ENCODE measurements around the gene ANXA6.

The ANXA6 gene

DNA sequence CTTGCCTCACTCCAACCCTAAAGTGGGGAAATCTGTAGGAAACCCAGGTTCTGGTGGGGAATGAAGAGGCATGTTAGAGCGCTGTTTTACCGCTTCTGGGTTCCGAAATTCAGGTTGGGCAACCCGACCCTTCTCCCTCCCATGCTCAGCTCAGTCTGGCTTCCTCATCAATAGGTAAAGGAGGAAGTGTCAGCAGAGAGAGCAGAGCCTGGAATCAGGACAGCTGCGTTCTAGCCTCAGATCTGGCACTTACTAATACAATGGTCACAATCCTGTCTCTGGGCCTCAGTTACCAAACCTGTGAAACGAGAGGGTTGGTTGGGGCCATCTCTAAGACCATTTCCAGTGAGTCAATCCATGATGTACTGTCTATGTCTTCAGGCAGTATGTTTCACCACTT is 60.5 kb downstream of the ANXA6 start:
- DNase-seq, result peak in 1 of 2 experiments; percentile 42

DNA sequence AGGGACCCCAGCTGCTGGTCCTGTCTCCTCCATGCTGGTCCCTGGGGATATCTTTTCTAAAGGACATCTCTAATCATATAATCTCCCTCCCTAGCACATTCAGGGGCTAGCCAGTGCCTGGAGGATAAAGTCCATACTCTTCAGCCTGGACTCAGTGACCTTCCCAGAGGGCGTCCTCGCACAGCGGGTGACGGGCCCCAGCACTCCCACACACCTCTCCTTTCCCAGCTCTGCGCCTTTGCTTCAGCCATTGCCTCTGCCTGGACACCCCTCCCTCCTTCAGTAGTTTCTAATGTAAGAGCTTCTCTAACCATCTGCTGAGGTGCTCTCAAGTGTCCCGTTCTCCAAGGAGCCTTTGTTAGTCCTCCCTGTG is 61.6 kb downstream of the ANXA6 start:
- peak; percentile 25 to 72 for DNase-seq

DNA sequence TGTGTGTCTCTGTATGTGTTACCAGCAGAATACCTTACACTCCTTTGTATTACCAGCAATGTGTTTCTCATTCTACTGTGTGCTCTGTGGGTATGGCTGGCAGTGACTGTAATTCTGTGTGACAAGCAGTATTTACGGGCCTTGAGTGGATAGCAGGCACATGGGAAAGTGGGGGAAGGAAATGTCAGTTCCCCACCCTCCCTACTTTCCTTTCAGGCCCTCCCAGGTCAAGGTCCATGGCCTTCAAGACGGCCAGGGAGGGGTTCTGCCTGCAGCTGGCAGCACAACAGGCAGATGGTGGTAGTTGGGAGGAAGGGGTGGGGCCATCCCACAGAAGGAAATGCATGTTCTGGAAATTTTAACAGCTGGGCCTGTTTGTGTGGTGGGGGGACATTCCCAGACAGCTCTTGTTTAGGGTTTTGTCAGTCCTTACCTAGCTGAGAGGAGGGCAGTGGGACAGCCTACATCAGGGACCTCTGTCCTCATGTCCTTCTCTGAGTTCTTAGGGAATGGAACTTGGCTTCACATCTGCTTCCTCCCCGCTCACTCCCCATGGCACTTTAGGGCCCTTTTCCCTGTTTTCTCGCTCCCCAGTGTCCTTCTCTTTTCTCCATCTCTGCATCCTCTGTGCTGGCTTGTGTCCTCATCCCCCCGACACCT is 62.1 kb downstream of the ANXA6 start:
- peak; percentile 41 to 81 for DNase-seq

DNA sequence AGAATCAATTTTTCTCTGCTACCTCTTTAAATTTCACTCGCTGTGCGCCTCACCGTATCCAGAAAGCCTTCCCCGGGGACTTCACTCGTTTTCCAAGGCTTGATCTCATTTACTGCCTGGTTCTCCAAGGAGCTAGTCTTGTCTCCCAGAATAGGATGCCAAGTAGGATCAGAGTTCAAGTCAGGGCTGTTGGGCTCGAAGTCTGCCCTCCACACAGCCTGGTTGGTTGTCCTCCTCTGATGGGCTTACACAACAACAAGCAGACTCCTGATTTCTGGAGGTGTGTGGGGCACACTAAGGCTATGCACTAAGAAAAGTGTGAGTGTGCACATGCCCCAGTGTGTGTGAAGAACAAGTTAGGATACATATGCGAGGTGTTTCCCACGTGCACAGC is 62.7 kb downstream of the ANXA6 start:
- DNase-seq, result no peak

GRCh38 chr5:151094030-151094851 is 63.3 kb downstream of the ANXA6 start:
- no peak for DNase-seq

- no peak for DNase-seq
Measured at GRCh38 chr5:151093476-151093889, 64.1 kb downstream of the ANXA6 start.

GRCh38 chr5:151092762-151093161 is 64.8 kb downstream of the ANXA6 start:
- peak in 1 of 2 experiments; percentile 51 for DNase-seq

DNA sequence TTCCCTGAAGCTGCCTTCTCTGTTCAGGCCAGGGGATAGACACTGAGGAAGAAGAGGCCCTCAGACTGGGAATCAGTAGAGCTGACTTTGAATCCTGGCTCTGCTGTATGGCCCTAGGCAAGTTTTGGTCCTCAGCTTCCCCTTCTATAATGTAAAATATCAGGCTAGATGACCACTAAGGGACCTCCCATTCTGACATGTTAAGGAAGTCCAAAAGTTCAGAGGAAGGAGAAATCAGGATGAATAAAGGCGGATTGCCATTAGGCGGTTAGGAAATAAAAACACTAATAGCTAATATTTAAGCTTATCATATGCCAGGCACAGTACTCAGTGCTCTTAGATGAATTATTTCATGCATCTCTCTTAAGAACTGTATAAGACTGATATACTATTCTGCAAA is 67.9 kb downstream of the ANXA6 start:
- no peak for DNase-seq

- peak in 1 of 2 experiments; percentile 4 for DNase-seq
Measured at GRCh38 chr5:151088986-151089385, 68.6 kb downstream of the ANXA6 start.

- no peak for DNase-seq
Measured at GRCh38 chr5:151087486-151087885, 70.1 kb downstream of the ANXA6 start.

DNA sequence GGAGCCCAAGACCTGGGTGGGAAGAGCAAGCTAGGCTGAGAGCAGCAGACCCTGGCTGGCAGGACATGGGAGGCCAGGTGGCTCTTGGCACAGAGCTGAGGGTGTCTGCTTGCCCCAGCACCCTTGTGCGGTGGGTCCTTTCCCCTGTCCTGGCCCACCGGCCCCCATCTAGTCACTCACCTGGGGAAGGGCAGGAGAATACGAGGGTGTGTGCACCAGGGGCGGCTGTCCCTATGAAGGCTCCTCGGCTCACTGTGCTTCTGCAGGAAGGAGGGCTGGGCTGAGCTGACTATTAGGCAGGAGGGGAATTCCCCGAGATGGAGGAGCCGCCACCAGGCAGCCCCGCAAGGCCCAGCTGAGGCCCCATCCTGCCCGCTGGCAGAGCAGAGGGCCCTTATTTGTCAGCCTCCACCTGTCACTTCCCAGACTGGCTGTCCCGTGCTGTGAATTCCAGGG is 70.6 kb downstream of the ANXA6 start:
- peak in 1 of 2 experiments; percentile 27 for DNase-seq

DNA sequence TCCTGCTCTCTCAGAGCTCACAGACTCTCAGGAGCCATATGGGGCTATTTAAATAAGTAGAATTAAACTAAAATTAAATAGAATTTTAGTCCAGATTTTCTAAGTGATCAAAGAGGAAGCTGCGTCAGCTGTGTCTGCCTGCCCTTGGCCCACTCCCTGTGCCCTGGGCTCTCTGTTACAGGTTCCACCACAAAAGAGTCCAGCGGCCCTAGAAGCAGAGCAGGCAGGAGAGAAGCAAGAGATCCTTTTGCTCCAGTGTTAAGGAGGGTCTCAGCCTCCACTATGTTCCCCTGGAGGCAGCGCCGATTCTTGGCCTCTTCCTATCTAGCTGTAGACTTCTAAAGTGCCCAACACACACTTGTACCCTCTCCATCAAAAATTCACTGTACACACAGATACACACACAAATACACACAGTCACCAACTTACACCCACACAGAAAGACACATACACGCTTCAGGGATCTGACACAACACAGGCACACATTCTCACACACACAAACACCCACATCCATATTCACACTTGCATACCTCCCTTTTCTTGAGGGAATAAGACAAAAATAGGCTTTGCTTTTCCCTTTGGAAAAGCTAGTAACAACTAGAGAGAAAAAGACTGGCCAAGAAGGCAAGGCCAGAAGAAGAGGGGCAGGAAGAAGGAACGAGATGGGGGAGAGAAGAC is 71.2 kb downstream of the ANXA6 start:
- no peak for DNase-seq

DNA sequence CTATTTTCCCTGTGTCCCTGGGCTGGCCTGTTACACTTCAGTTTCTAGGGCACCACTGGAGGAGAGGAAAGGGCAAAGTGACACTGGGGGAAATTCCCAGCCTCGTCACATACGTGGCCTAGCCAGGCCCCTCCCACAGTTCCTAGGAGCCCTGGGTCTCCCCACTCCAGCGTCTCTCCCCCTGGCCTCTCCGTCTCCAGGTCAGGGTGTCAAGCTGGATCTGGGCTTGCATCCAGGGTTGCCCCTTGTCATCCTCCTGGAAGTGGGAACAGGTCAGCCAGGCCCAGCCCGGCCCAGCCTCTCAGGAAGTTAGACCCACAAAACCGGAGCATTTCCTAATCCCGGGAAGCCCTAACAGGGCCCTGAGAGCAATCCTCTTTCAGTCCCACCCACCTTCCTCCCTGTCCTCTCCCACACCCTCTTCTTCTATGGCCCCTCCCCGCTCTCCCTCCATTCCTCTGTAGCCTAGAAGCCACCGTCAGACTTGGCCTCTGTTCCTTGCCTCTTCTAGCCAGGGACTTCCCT is 72.0 kb downstream of the ANXA6 start:
- DNase-seq, result no peak

GRCh38 chr5:151084363-151084762 is 73.2 kb downstream of the ANXA6 start:
- no peak for DNase-seq

DNA sequence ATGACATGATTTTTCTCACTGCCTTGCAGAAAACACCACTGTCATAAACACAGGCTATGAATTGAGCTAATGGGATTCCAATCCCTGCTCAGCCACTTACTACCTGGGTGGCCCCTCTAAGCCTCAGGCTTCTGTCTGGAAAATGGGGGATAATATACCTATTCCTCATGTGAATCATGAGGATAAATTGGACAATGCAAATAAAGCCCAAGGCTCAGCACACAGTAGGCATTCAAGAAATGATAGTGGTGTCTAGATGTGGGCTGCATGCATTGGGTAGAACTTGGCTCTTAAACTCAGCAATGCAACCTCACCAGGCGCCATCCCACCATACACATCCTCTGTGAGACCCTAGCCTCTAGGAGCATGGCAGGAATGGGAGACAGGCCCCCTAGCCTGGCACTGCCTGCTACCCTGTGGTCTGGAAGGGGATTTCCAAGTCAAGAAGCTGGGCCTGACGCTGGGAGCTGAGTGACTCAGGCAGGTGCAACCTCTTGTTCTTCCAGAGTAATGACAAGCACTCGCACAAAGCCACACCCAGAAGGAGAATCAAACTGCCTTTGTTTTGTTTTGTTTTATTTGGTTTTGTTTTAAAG is 74.4 kb downstream of the ANXA6 start:
- peak in 1 of 2 experiments; percentile 50 for DNase-seq

DNA sequence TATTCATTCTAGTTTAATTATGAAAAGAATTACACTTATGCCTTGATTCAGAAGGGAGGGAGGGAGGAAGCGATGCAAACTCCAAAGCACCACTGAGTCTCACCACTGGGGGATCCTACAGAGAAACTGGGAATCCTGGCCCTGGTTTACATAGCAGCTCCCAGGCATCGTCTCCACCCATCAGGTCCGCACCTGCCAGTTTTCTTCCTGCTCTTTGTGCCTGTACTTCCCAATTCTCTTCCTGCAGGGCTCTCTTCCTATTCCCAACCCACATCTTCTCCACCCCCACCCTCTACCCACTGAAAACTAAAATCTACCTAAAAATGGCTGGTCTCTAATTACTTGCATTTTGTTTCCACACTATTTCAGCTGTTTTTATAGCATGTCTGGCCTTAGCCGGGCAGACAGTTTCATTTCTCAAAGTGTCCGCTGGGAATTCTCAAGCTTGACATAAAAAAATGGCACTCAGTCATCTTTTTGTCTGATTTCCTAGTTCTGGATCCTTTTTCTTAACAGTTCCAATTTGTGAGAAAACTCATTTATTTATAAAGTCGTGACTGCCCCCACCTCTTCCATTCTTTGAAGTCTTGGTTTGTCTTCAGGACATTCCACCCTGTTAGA is 75.2 kb downstream of the ANXA6 start:
- peak; percentile 16 to 54 for DNase-seq

DNA sequence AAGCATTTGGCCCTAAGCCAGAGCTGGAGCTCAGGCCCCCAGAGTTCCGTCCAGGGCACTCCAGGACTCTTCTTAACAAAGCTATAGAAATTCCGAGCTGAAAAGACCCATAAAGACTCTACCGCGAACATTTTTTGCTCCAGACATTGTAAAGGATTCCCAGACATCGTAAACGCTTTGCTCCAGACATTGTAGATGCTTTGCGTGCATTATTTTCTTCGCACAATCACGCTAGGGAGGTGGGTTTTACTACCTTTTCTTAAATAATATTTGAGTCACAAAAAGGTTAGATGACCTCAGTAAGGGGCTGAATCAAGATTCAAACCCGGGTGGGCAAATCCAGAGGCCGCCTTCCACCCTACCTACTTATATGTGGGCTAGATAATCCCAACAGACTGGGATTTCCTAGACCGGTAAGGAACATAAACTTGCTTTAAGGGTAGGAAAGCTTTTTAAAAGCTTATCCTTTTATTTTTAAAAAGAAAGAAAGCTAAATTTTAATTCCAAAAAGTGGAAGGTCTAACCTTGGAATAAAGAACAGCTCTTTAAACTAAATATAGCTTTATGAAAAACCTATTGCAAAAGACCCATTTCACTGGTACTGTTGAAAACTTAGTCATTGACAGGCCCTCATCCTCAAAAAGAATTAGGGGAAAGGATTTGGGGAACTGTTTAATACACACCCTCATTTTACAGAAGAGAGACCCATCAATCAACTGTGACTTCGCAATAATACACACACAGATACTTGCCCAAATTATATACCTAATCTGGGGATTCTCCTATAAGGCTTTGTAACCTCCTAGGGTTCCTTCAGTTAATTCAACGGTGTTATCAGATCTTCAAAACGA is 75.9 kb downstream of the ANXA6 start:
- peak in 1 of 2 experiments; percentile 39 for DNase-seq

DNA sequence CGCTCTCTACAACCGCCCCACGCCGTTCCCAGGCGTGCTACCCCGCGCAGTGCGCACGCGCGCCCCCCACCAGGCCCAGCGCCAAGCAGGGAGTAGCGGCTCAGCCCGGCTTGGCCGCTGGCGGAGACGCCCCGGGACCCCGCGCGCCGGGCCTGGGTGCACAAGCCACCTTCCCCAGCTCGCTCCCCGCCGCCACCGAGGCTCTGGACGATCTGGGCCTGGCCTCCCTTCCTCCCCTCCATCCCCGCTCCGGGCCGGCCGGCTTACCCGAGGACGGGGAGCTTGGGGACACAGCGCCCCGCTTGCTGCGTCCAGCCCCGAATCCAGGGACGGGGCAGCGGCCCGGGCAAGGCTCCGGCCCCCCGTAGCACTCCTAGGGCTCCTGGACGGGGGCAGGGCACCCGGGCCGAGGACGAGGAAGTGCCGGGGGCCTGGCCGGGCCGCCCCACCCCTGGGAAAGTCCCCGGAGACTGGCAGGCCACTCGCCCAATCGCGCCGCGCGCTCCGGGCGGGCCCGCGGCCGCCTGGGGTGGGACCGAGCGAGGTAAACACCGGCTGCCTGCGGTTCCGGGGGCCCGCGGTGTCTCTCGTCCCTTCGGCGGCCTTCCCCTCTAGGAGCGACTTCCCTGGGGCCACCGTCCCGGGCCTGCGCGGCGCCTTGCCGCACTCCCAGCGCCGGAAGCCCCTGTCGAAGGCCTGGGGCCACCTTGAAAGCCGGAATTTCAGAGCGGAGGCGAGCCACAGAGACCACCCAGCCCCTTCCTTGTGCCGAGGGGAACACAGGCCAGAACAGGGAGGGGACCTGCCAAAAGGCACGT is 76.8 kb downstream of the ANXA6 start, which contains the start of gene TNIP1:
TNIP1 (minus strand) TSS at position 422 of the 818 bp plus-strand sequence. CDS start 15,939 bp downstream, outside the sequence.
- peak; percentile 64 to 88 for DNase-seq

DNA sequence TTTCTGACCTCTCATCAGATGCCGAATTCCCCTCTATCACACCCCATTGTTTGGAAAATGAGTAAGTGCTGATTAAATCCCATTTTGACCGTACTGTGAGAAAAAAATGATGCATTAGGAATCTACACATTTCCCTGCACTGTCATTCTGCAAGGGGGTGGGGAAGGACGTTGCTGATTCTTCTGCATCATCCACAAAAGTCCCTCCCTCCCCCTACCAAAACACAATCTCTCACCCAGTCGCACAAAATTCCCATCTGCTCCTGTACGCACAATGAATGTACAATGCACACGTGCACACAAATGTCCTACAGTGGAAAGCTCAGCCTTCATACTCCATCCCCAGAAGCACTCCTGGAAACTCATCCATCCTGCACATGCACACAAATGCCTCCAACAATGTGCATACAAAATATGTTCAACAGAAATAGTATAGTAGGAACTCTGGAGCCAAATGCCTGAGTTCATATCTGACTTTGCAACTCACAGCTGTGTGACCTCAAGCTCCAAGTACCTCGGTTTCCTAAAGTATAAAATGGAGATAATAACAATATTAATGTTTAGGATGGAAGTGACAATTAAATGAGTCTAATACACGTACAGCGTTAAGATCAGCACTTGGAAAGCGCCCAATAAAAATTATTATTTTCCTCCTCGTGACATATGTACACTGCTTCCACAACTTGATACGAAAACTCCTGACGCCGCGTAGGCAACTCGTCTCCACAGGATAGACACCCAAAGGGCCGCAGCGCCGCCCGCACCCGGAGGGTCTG is 77.6 kb downstream of the ANXA6 start:
- peak in 1 of 2 experiments; percentile 53 for DNase-seq
